WTC11 (cell line): ENCODE measurements around the gene ZNF763. TPM values are rescaled to one million over a fixed set of nuclear protein-coding genes. Genes with fewer than 3 reads are reported as not detected.
"Not testable (repeated sequence)": the region's sequence is repeated elsewhere in the genome, so short reads cannot be mapped to it uniquely, and the experiment has no call there.

Experiments used
- ATAC-seq: fragments of 200-7000 bp; cut with Tn5 transposase; 2 replicates; pipeline ENCODE4 v1.10.0; 2021; ENCODE audit warnings: mild to moderate bottlenecking, moderate library complexity
- CTCF ChIA-PET: fragments of 300-600 bp; sonication (Branson Sonifier 250); formaldehyde crosslinking; loops from one replicate; lab custom pipeline; 2021; ENCODE audit warnings: antibody characterized with exemption; lab: Charles Lee
- POLR2A ChIA-PET: fragments of 350-600 bp; sonication (Branson Sonifier 250); formaldehyde crosslinking; loops from one replicate; lab custom pipeline; 2021; ENCODE audit warnings: antibody characterized with exemption; lab: Charles Lee
- DNase-seq: peaks from one replicate; pipeline ENCODE4 v3.0.0; 2021; ENCODE audit warnings: low spot score
- H3K27ac Mint-ChIP-seq: 2 replicates; pipeline ENCODE4 v1.8.0; 2021; ENCODE audit warnings: mixed read lengths
- H3K27me3 Mint-ChIP-seq: 2 replicates; pipeline ENCODE4 v1.8.0; 2021; ENCODE audit warnings: low read depth, mild to moderate bottlenecking, moderate library complexity, mixed read lengths
- H3K36me3 Mint-ChIP-seq: 2 replicates; pipeline ENCODE4 v1.8.0; 2021; ENCODE audit warnings: mixed read lengths
- H3K4me1 Mint-ChIP-seq: 2 replicates; pipeline ENCODE4 v1.8.0; 2022; ENCODE audit warnings: mixed read lengths
- H3K4me3 Mint-ChIP-seq: 2 replicates; pipeline ENCODE4 v1.8.0; 2021; ENCODE audit warnings: mild to moderate bottlenecking, moderate library complexity, mixed read lengths
- H3K9me3 Mint-ChIP-seq: 2 replicates; pipeline ENCODE4 v1.8.0; 2021; ENCODE audit warnings: mixed read lengths
- ATF2 ChIP-seq: sonication (generic); formaldehyde crosslinking; IDR thresholded peaks from 2 replicates; pipeline ENCODE4 v1.8.1; 2022; ENCODE audit warnings: low read depth, missing genetic modification reagents, borderline replicate concordance
- CBFB ChIP-seq: sonication (generic); formaldehyde crosslinking; IDR thresholded peaks from 2 replicates; pipeline ENCODE4 v1.8.1; 2022; ENCODE audit warnings: mild to moderate bottlenecking, low read depth, missing genetic modification reagents
- E2F5 ChIP-seq: sonication (generic); formaldehyde crosslinking; IDR thresholded peaks from 2 replicates; pipeline ENCODE4 v1.8.1; 2022; ENCODE audit warnings: mild to moderate bottlenecking, moderate library complexity, missing genetic modification reagents
- FOXJ3 ChIP-seq: sonication (generic); formaldehyde crosslinking; IDR thresholded peaks from 2 replicates; pipeline ENCODE4 v1.9.0; 2021; ENCODE audit warnings: missing genetic modification reagents, mild to moderate bottlenecking, borderline replicate concordance
- FOXP4 ChIP-seq: sonication (generic); formaldehyde crosslinking; IDR thresholded peaks from 2 replicates; pipeline ENCODE4 v1.8.0; 2022; ENCODE audit warnings: mild to moderate bottlenecking, missing genetic modification reagents
- GABPB1 ChIP-seq: sonication (generic); formaldehyde crosslinking; IDR thresholded peaks from 2 replicates; pipeline ENCODE4 v1.8.1; 2023; ENCODE audit warnings: mild to moderate bottlenecking, missing genetic modification reagents
- JAZF1 ChIP-seq: fragments of 250-450 bp; sonication (Bioruptor Pico); IDR thresholded peaks from 2 replicates; pipeline ENCODE4 v1.9.0; 2021; ENCODE audit warnings: moderate library complexity, mild to moderate bottlenecking, inconsistent platforms
- MAX ChIP-seq: sonication (generic); formaldehyde crosslinking; IDR thresholded peaks from 2 replicates; pipeline ENCODE4 v1.8.0; 2022; ENCODE audit warnings: mild to moderate bottlenecking, missing genetic modification reagents
- MLX ChIP-seq: sonication (generic); formaldehyde crosslinking; IDR thresholded peaks from 2 replicates; pipeline ENCODE4 v1.8.1; 2023; ENCODE audit warnings: mild to moderate bottlenecking, missing genetic modification reagents, moderate library complexity
- NFATC4 ChIP-seq: fragments of 250-450 bp; sonication (Bioruptor Pico); IDR thresholded peaks from 2 replicates; pipeline ENCODE4 v1.9.0; 2021; ENCODE audit warnings: mild to moderate bottlenecking
- NFYB ChIP-seq: sonication (generic); formaldehyde crosslinking; conservative IDR thresholded peaks from 2 replicates; pipeline ENCODE4 v1.8.0; 2022; ENCODE audit warnings: low read depth, missing genetic modification reagents
- RELA ChIP-seq: sonication (generic); formaldehyde crosslinking; IDR thresholded peaks from 2 replicates; pipeline ENCODE4 v1.8.1; 2022; ENCODE audit warnings: missing genetic modification reagents, mild to moderate bottlenecking, borderline replicate concordance
- TCF7 ChIP-seq: sonication (generic); formaldehyde crosslinking; IDR thresholded peaks from 2 replicates; pipeline ENCODE4 v1.8.0; 2022; ENCODE audit warnings: mild to moderate bottlenecking, low read depth, missing genetic modification reagents, moderate library complexity
- ZBTB21 ChIP-seq: sonication (generic); formaldehyde crosslinking; IDR thresholded peaks from 2 replicates; pipeline ENCODE4 v1.8.1; 2023; ENCODE audit warnings: mild to moderate bottlenecking, missing genetic modification reagents, borderline replicate concordance
- ZNF671 ChIP-seq: fragments of 250-450 bp; sonication (Bioruptor Pico); IDR thresholded peaks from 2 replicates; pipeline ENCODE4 v1.8.0; 2021; ENCODE audit warnings: mild to moderate bottlenecking
- total RNA-seq: library from RNA; stranded (reverse); gene quantifications from 3 replicates; pipeline ENCODE4 v1.2.3, GENCODE V29; 2021

The ZNF763 gene
- total RNA-seq, 1 experiment from 2014 or later: 2.9 TPM

- DNase-seq: no peak
- TF ChIP-seq JAZF1 (no peak), E2F5 (CRISPR knock-in tag) (no peak), ZNF671 (CRISPR knock-in tag) (no peak), MAX (CRISPR knock-in tag) (no peak), FOXP4 (CRISPR knock-in tag) (no peak), NFATC4 (CRISPR knock-in tag) (no peak), MLX (CRISPR knock-in tag) (no peak), TCF7 (no peak), ATF2 (no peak), CBFB (CRISPR knock-in tag) (no peak), GABPB1 (CRISPR knock-in tag) (no peak), RELA (CRISPR knock-in tag) (no peak), NFYB (CRISPR knock-in tag) (no peak)
- ATAC-seq: no peak
- H3K9me3 Mint-ChIP-seq: peaks cover 3% of the 10 kb centered on the region; the same call in 1 of the 2 replicates
- H3K4me1 Mint-ChIP-seq: peaks cover 37% of the 10 kb centered on the region
- ChIA-PET POLR2A (interaction anchor here (0.8 to 2.7 kb wide), 7 partner anchors 8 to 151 kb away, joined by 4 to 18 read pairs (median 7); partner anchors contain the start of genes ZNF20, ZNF433, ZNF69 and ZNF700), CTCF (interaction anchor here (0.6 to 7.1 kb wide), 24 partner anchors 11 to 191 kb away, joined by 3 to 100 read pairs (median 4); partner anchors contain the start of genes ZNF20, ZNF433, ZNF439 and ZNF491)
- peak overlapping the region; percentile 98 for H3K4me3 Mint-ChIP-seq
- no peak overlapping the region for H3K27ac Mint-ChIP-seq
- H3K27me3 Mint-ChIP-seq: no peaks in the 10 kb centered on the region
- H3K36me3 Mint-ChIP-seq: peaks cover 18% of the 10 kb centered on the region
These were observed 24.2 kb downstream of the ZNF763 start for GRCh38 chr19:11989112-11989456.

GRCh38 chr19:11991921-11992320 lies 27.1 kb downstream of the ZNF763 start:
- Mint-ChIP-seq H3K4me1 (peaks cover 29% of the 10 kb centered on the region), H3K27ac (peak overlapping the region; percentile 42), H3K36me3 (peaks cover 18% of the 10 kb centered on the region)
- H3K4me3 Mint-ChIP-seq, H3K27me3 Mint-ChIP-seq, ATAC-seq, POLR2A ChIA-PET, DNase-seq, H3K9me3 Mint-ChIP-seq: not testable (repeated sequence)
- CTCF ChIA-PET: interaction anchor here (1.3 to 1.7 kb wide), 2 partner anchors 27 to 112 kb away, joined by 4 read pairs; partner anchors contain the start of gene ZNF763

GRCh38 chr19:11995174-11995573 lies 30.3 kb downstream of the ZNF763 start:
- TF ChIP-seq ZBTB21: no peak
- no peak for TF ChIP-seq FOXJ3 (CRISPR knock-in tag)
- POLR2A ChIA-PET: no interaction called here
- CTCF ChIA-PET: interaction anchor here (0.6 to 2.4 kb wide), 4 partner anchors 10 to 137 kb away, joined by 3 to 8 read pairs (median 3); no protein-coding TSS in a partner anchor
- DNase-seq (no peak), ATAC-seq (peak; percentile 64)
- no peak overlapping the region for H3K4me3 Mint-ChIP-seq
- no peaks in the 10 kb centered on the region for H3K27me3 Mint-ChIP-seq
- H3K27ac Mint-ChIP-seq: peak overlapping the region; percentile 46; the same call in 1 of the 2 replicates
- peaks cover 34% of the 10 kb centered on the region for H3K4me1 Mint-ChIP-seq
- 0 out of 2 replicates have a peak, but pooled peaks cover 3% of the 10 kb centered on the region for H3K9me3 Mint-ChIP-seq
- peaks cover 23% of the 10 kb centered on the region for H3K36me3 Mint-ChIP-seq
